ENCODE results near the gene CNOT11.

- TF ChIP-seq POLR2A (IDR thresholded peaks at IDR 0.05) (no peak), CTCF (IDR thresholded peaks at IDR 0.05) (no peak)
These were observed 2.9 kb upstream of the CNOT11 start for GRCh38 chr2:101249826-101250225.

Measured in right lobe of liver (tissue), 4 donors.